GM12864 (cell line): ENCODE data around the gene PUM1.

ENCODE experiments used
- DNase-seq: peaks from one replicate; pipeline ENCODE4 v3.0.0-alpha.2; 2011; ENCODE audit warnings: low read depth
- H3K4me3 ChIP-seq: 2 replicates; pipeline ENCODE4 v1.5.1; 2011; ENCODE audit warnings: mild to moderate bottlenecking, low read depth, low read length, control low read depth
- TF ChIP-seq, protein P1 (sequence below): IDR thresholded peaks from 2 replicates; pipeline ENCODE4 v1.5.1; 2011; ENCODE audit warnings: low read depth, mild to moderate bottlenecking, moderate library complexity, low read length, control low read depth, inconsistent platforms; ENCODE audit errors: missing control alignments

PUM1 gene

GRCh38 chr1:30891227-30891552 is 174.3 kb downstream of the PUM1 start:
- TF ChIP-seq, protein P1, sequence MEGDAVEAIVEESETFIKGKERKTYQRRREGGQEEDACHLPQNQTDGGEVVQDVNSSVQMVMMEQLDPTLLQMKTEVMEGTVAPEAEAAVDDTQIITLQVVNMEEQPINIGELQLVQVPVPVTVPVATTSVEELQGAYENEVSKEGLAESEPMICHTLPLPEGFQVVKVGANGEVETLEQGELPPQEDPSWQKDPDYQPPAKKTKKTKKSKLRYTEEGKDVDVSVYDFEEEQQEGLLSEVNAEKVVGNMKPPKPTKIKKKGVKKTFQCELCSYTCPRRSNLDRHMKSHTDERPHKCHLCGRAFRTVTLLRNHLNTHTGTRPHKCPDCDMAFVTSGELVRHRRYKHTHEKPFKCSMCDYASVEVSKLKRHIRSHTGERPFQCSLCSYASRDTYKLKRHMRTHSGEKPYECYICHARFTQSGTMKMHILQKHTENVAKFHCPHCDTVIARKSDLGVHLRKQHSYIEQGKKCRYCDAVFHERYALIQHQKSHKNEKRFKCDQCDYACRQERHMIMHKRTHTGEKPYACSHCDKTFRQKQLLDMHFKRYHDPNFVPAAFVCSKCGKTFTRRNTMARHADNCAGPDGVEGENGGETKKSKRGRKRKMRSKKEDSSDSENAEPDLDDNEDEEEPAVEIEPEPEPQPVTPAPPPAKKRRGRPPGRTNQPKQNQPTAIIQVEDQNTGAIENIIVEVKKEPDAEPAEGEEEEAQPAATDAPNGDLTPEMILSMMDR, result no peak
- DNase-seq, result no peak
- no peak overlapping the region for H3K4me3 ChIP-seq

DNA sequence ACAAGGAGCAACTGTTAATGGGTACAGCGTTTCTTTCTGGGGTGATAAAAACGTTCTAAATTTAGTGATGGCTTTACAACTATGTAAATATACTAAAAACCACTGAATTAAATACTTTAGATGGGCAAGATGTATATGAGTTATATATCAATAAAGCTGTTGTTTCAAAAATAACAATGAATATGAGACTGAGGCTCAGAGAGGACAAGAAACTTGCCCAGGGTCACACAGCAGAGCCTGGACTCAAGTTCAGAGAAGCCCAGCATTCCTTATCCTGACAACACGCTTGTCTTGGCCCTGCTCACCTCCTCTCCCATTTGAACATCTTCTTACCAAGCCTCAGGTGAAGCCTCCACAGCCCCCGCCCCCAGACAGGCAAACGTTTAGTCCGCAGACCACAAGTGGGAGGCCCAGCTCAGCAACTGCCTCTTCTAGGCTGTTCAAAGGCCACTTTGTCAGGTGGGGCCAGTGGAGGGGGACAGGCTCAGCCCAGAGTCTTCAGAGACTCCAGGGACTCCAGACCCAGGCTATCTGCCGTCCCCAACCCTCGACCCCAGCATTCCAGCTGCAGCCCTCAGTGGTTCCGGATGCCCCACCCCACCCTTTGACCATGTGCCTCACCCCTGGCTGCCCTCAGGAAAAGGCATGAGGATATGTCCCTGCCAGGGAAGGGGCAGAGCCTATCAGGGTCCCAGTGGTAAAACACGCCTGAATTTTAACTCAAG is 174.9 kb downstream of the PUM1 start:
- no peak overlapping the region for H3K4me3 ChIP-seq
- TF ChIP-seq, protein P1, result no peak
- no peak for DNase-seq

GRCh38 chr1:30889511-30889910 is 176.0 kb downstream of the PUM1 start:
- H3K4me3 ChIP-seq, result no peak overlapping the region
- DNase-seq, result no peak
- TF ChIP-seq, protein P1, result no peak

DNA sequence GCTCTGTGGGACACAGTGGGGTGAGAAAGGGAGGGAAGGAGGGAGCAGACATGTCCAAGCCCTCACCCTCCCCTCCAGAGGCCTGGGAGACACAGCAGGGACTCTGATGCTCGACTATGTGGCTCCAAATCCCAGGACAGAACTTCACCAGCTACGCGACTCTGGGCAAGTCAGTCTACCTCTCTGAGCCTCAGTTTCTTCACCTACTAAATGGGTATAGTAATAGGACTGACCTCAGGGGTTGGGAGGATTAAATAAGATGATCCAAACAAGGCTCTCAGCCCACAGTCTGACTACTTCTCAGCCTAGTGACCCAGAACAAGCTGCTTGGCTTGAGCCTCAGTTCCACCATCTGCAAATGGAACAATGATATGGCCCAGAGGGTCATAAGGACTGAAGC is 176.5 kb downstream of the PUM1 start:
- TF ChIP-seq, protein P1, result no peak
- DNase-seq, result no peak
- no peak overlapping the region for H3K4me3 ChIP-seq

- H3K4me3 ChIP-seq, result no peak overlapping the region
- TF ChIP-seq, protein P1, result no peak
- no peak for DNase-seq
Measured at GRCh38 chr1:30888391-30888790, 177.1 kb downstream of the PUM1 start.

- DNase-seq, result no peak
- H3K4me3 ChIP-seq, result no peak overlapping the region
- TF ChIP-seq, protein P1, result no peak
Measured at GRCh38 chr1:30887485-30888315, 177.8 kb downstream of the PUM1 start.
